ENCODE results near the gene FTO. TPM values are rescaled to one million over a fixed set of nuclear protein-coding genes. Genes with fewer than 3 reads are reported as not detected.

The FTO gene
- total and polyA plus RNA-seq, 2 of the 8 experiments (the other 6 are each of a cell fraction or from before 2014, with no cell fraction given): 34.5 to 59.8 TPM

DNA sequence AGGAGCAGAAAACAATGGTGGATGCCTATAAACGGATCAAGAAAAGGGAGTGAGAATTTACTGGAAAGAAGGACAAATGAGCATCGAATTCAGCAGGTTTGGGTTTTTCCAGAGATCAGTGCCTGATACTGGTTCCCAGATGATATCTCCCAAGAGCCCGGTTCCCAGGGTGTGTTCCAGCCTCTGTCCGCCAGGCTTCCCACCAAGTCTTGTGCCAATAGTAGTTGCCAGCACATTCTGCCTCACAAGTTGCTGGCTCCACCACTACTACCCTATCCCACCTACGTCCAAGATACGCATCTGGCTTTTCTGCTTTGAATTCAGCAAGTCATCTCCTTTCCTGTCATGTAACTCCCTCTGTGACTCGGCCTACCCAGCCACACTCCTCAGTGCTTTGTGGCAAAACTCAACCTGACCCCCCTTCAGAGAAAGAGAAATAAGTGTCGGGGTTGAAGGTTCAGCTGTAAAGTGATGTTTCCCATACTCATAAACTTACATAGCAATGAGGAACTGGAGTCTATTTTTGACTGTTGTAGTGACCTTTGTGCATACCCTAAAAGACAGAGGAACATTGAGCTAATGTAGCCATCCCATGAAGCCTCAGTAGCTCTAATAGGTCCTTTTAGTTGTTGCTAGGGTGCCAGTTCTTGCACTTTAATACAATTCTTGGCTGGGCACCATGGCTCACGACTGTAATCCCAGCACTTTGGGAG, 305.7 kb downstream of the FTO start (continued):
- TF ChIP-seq, protein P1, sequence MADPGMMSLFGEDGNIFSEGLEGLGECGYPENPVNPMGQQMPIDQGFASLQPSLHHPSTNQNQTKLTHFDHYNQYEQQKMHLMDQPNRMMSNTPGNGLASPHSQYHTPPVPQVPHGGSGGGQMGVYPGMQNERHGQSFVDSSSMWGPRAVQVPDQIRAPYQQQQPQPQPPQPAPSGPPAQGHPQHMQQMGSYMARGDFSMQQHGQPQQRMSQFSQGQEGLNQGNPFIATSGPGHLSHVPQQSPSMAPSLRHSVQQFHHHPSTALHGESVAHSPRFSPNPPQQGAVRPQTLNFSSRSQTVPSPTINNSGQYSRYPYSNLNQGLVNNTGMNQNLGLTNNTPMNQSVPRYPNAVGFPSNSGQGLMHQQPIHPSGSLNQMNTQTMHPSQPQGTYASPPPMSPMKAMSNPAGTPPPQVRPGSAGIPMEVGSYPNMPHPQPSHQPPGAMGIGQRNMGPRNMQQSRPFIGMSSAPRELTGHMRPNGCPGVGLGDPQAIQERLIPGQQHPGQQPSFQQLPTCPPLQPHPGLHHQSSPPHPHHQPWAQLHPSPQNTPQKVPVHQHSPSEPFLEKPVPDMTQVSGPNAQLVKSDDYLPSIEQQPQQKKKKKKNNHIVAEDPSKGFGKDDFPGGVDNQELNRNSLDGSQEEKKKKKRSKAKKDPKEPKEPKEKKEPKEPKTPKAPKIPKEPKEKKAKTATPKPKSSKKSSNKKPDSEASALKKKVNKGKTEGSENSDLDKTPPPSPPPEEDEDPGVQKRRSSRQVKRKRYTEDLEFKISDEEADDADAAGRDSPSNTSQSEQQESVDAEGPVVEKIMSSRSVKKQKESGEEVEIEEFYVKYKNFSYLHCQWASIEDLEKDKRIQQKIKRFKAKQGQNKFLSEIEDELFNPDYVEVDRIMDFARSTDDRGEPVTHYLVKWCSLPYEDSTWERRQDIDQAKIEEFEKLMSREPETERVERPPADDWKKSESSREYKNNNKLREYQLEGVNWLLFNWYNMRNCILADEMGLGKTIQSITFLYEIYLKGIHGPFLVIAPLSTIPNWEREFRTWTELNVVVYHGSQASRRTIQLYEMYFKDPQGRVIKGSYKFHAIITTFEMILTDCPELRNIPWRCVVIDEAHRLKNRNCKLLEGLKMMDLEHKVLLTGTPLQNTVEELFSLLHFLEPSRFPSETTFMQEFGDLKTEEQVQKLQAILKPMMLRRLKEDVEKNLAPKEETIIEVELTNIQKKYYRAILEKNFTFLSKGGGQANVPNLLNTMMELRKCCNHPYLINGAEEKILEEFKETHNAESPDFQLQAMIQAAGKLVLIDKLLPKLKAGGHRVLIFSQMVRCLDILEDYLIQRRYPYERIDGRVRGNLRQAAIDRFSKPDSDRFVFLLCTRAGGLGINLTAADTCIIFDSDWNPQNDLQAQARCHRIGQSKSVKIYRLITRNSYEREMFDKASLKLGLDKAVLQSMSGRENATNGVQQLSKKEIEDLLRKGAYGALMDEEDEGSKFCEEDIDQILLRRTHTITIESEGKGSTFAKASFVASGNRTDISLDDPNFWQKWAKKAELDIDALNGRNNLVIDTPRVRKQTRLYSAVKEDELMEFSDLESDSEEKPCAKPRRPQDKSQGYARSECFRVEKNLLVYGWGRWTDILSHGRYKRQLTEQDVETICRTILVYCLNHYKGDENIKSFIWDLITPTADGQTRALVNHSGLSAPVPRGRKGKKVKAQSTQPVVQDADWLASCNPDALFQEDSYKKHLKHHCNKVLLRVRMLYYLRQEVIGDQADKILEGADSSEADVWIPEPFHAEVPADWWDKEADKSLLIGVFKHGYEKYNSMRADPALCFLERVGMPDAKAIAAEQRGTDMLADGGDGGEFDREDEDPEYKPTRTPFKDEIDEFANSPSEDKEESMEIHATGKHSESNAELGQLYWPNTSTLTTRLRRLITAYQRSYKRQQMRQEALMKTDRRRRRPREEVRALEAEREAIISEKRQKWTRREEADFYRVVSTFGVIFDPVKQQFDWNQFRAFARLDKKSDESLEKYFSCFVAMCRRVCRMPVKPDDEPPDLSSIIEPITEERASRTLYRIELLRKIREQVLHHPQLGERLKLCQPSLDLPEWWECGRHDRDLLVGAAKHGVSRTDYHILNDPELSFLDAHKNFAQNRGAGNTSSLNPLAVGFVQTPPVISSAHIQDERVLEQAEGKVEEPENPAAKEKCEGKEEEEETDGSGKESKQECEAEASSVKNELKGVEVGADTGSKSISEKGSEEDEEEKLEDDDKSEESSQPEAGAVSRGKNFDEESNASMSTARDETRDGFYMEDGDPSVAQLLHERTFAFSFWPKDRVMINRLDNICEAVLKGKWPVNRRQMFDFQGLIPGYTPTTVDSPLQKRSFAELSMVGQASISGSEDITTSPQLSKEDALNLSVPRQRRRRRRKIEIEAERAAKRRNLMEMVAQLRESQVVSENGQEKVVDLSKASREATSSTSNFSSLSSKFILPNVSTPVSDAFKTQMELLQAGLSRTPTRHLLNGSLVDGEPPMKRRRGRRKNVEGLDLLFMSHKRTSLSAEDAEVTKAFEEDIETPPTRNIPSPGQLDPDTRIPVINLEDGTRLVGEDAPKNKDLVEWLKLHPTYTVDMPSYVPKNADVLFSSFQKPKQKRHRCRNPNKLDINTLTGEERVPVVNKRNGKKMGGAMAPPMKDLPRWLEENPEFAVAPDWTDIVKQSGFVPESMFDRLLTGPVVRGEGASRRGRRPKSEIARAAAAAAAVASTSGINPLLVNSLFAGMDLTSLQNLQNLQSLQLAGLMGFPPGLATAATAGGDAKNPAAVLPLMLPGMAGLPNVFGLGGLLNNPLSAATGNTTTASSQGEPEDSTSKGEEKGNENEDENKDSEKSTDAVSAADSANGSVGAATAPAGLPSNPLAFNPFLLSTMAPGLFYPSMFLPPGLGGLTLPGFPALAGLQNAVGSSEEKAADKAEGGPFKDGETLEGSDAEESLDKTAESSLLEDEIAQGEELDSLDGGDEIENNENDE (IDR thresholded peaks at IDR 0.05; ENCODE audit: insufficient replicate concordance, low read length): no peak
- TF ChIP-seq RXRA (IDR thresholded peaks at IDR 0.05; ENCODE audit: insufficient read depth, low read depth, low read length) (no peak), GTF2F1 (IDR thresholded peaks at IDR 0.05; ENCODE audit: borderline replicate concordance, low read depth, low read length) (no peak)

Data from H1 (cell line).